Adrenal gland (tissue), 5 donors: ENCODE measurements around the gene ACACB.

Experiments
- POLR2A ChIP-seq, 2 donors: fragments of 450-650 bp; IDR thresholded peaks; one replicate each; pipeline ENCODE4 v1.6.1; 2017; ENCODE audit warnings: antibody characterized with exemption in 2 of 2, mild to moderate bottlenecking in 2 of 2, moderate library complexity in 1 of 2
- TF ChIP-seq, protein P1 (sequence below), 6 experiments: fragments of 450-650 bp in 4 of 6; fragments of 200-600 bp in 2 of 6; sonication (generic) in 1 of 6; IDR thresholded peaks; 1 replicate in 5 of 6; 2 replicates in 1 of 6; pipeline versions ENCODE4 v1.5.1 to v1.8.0; 2016 to 2021; ENCODE audit warnings: antibody characterized with exemption in 6 of 6, mild to moderate bottlenecking in 2 of 6, moderate library complexity in 1 of 6
- donor health status: DM: no; HTN: no; CAD: no.

DNA sequence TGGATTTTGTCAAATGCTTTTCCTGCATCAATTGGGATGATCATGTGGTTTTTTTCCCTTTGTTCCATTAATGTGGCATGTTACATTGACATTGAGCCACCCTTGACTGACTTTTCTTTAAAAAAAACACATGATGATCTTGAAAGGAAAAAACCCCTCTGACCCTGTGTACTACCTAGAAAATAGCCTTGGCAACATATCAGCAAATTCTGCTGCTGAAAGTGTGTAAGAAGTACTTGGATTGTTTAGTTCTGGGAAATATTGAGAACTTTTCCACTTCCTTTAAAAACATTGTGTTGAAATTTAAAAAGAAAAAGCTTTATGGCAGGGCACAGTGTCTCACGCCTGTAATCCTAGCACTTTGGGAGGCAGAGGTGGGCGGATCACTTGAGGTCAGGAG, 20.7 kb downstream of the ACACB start:
- TF ChIP-seq, protein P1, sequence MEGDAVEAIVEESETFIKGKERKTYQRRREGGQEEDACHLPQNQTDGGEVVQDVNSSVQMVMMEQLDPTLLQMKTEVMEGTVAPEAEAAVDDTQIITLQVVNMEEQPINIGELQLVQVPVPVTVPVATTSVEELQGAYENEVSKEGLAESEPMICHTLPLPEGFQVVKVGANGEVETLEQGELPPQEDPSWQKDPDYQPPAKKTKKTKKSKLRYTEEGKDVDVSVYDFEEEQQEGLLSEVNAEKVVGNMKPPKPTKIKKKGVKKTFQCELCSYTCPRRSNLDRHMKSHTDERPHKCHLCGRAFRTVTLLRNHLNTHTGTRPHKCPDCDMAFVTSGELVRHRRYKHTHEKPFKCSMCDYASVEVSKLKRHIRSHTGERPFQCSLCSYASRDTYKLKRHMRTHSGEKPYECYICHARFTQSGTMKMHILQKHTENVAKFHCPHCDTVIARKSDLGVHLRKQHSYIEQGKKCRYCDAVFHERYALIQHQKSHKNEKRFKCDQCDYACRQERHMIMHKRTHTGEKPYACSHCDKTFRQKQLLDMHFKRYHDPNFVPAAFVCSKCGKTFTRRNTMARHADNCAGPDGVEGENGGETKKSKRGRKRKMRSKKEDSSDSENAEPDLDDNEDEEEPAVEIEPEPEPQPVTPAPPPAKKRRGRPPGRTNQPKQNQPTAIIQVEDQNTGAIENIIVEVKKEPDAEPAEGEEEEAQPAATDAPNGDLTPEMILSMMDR (IDR thresholded peaks at IDR 0.05): no peak
- TF ChIP-seq POLR2A (IDR thresholded peaks at IDR 0.05): no peak
